WTC11 (cell line): ENCODE data around the gene MTLN. TPM values are rescaled to one million over a fixed set of nuclear protein-coding genes. Genes with fewer than 3 reads are reported as not detected.

Experiments
- ATAC-seq: fragments of 200-7000 bp; cut with Tn5 transposase; 2 replicates; pipeline ENCODE4 v1.10.0; 2021; ENCODE audit warnings: mild to moderate bottlenecking, moderate library complexity
- CTCF ChIA-PET: fragments of 300-600 bp; sonication (Branson Sonifier 250); formaldehyde crosslinking; loops from one replicate; lab custom pipeline; 2021; ENCODE audit warnings: antibody characterized with exemption; lab: Charles Lee
- POLR2A ChIA-PET: fragments of 350-600 bp; sonication (Branson Sonifier 250); formaldehyde crosslinking; loops from one replicate; lab custom pipeline; 2021; ENCODE audit warnings: antibody characterized with exemption; lab: Charles Lee
- DNase-seq: peaks from one replicate; pipeline ENCODE4 v3.0.0; 2021; ENCODE audit warnings: low spot score
- H3K27ac Mint-ChIP-seq: 2 replicates; pipeline ENCODE4 v1.8.0; 2021; ENCODE audit warnings: mixed read lengths
- H3K27me3 Mint-ChIP-seq: 2 replicates; pipeline ENCODE4 v1.8.0; 2021; ENCODE audit warnings: low read depth, mild to moderate bottlenecking, moderate library complexity, mixed read lengths
- H3K36me3 Mint-ChIP-seq: 2 replicates; pipeline ENCODE4 v1.8.0; 2021; ENCODE audit warnings: mixed read lengths
- H3K4me1 Mint-ChIP-seq: 2 replicates; pipeline ENCODE4 v1.8.0; 2022; ENCODE audit warnings: mixed read lengths
- H3K4me3 Mint-ChIP-seq: 2 replicates; pipeline ENCODE4 v1.8.0; 2021; ENCODE audit warnings: mild to moderate bottlenecking, moderate library complexity, mixed read lengths
- H3K9me3 Mint-ChIP-seq: 2 replicates; pipeline ENCODE4 v1.8.0; 2021; ENCODE audit warnings: mixed read lengths
- CBFB ChIP-seq: sonication (generic); formaldehyde crosslinking; IDR thresholded peaks from 2 replicates; pipeline ENCODE4 v1.8.1; 2022; ENCODE audit warnings: mild to moderate bottlenecking, low read depth, missing genetic modification reagents
- ELF4 ChIP-seq: sonication (generic); formaldehyde crosslinking; IDR thresholded peaks from 2 replicates; pipeline ENCODE4 v1.8.1; 2022; ENCODE audit warnings: low read depth, mild to moderate bottlenecking, moderate library complexity, missing genetic modification reagents
- ETV6 ChIP-seq: sonication (generic); formaldehyde crosslinking; IDR thresholded peaks from 2 replicates; pipeline ENCODE4 v1.8.1; 2022; ENCODE audit warnings: mild to moderate bottlenecking, missing genetic modification reagents
- GTF2I ChIP-seq: fragments of 250-450 bp; sonication (Bioruptor Pico); conservative IDR thresholded peaks from 2 replicates; pipeline ENCODE4 v1.4.0; 2021; ENCODE audit warnings: mild to moderate bottlenecking
- HMGA2 ChIP-seq: fragments of 250-450 bp; sonication (Bioruptor Pico); IDR thresholded peaks from 2 replicates; pipeline ENCODE4 v1.4.0; 2021; ENCODE audit warnings: mild to moderate bottlenecking, moderate library complexity
- IRF2 ChIP-seq: sonication (generic); formaldehyde crosslinking; IDR thresholded peaks from 2 replicates; pipeline ENCODE4 v1.8.0; 2022; ENCODE audit warnings: low read depth, missing genetic modification reagents, borderline replicate concordance
- NFATC4 ChIP-seq: fragments of 250-450 bp; sonication (Bioruptor Pico); IDR thresholded peaks from 2 replicates; pipeline ENCODE4 v1.9.0; 2021; ENCODE audit warnings: mild to moderate bottlenecking
- NR1H2 ChIP-seq: sonication (generic); formaldehyde crosslinking; IDR thresholded peaks from 2 replicates; pipeline ENCODE4 v1.9.0; 2021; ENCODE audit warnings: mild to moderate bottlenecking, moderate library complexity, missing genetic modification reagents
- RELA ChIP-seq: sonication (generic); formaldehyde crosslinking; IDR thresholded peaks from 2 replicates; pipeline ENCODE4 v1.8.1; 2022; ENCODE audit warnings: missing genetic modification reagents, mild to moderate bottlenecking, borderline replicate concordance
- SP1 ChIP-seq: sonication (generic); formaldehyde crosslinking; conservative IDR thresholded peaks from 2 replicates; pipeline ENCODE4 v1.8.1; 2022; ENCODE audit warnings: missing genetic modification reagents
- TEAD4 ChIP-seq: sonication (generic); formaldehyde crosslinking; IDR thresholded peaks from 2 replicates; pipeline ENCODE4 v1.8.0; 2022; ENCODE audit warnings: mild to moderate bottlenecking, missing genetic modification reagents
- TP53 ChIP-seq: sonication (generic); formaldehyde crosslinking; IDR thresholded peaks from 2 replicates; pipeline ENCODE4 v1.8.1; 2023; ENCODE audit warnings: mild to moderate bottlenecking, missing genetic modification reagents
- ZBTB21 ChIP-seq: sonication (generic); formaldehyde crosslinking; IDR thresholded peaks from 2 replicates; pipeline ENCODE4 v1.8.1; 2023; ENCODE audit warnings: mild to moderate bottlenecking, missing genetic modification reagents, borderline replicate concordance
- ZNF671 ChIP-seq: fragments of 250-450 bp; sonication (Bioruptor Pico); IDR thresholded peaks from 2 replicates; pipeline ENCODE4 v1.8.0; 2021; ENCODE audit warnings: mild to moderate bottlenecking
- total RNA-seq: library from RNA; stranded (reverse); gene quantifications from 3 replicates; pipeline ENCODE4 v1.2.3, GENCODE V29; 2021
- TF ChIP-seq, protein P1 (sequence below): fragments of 250-450 bp; sonication (Bioruptor Pico); IDR thresholded peaks from 2 replicates; pipeline ENCODE4 v1.9.0; 2021; ENCODE audit warnings: mild to moderate bottlenecking
- TF ChIP-seq, protein P2 (sequence below): fragments of 250-450 bp; sonication (Bioruptor Pico); IDR thresholded peaks from 2 replicates; pipeline ENCODE4 v1.8.0; 2021; ENCODE audit warnings: mild to moderate bottlenecking
- TF ChIP-seq, protein P3 (sequence below): sonication (generic); formaldehyde crosslinking; IDR thresholded peaks from 2 replicates; pipeline ENCODE4 v1.8.1; 2022; ENCODE audit warnings: mild to moderate bottlenecking, missing genetic modification reagents, moderate library complexity, borderline replicate concordance
- TF ChIP-seq, protein P4 (sequence below): sonication (generic); formaldehyde crosslinking; IDR thresholded peaks from 2 replicates; pipeline ENCODE4 v1.8.0; 2022; ENCODE audit warnings: mild to moderate bottlenecking, missing genetic modification reagents
- TF ChIP-seq, protein P5 (sequence below): sonication (generic); formaldehyde crosslinking; IDR thresholded peaks from 2 replicates; pipeline ENCODE4 v1.8.1; 2023; ENCODE audit warnings: mild to moderate bottlenecking, missing genetic modification reagents, moderate library complexity
- TF ChIP-seq, protein P6 (sequence below): sonication (generic); formaldehyde crosslinking; conservative IDR thresholded peaks from 2 replicates; pipeline ENCODE4 v1.8.1; 2022; ENCODE audit warnings: mild to moderate bottlenecking, missing genetic modification reagents
- TF ChIP-seq, protein P7 (sequence below): sonication (generic); formaldehyde crosslinking; IDR thresholded peaks from 2 replicates; pipeline ENCODE4 v1.8.1; 2023; ENCODE audit warnings: mild to moderate bottlenecking, missing genetic modification reagents, moderate library complexity

MTLN gene
- total RNA-seq, 1 experiment from 2014 or later: 42.2 TPM

DNA sequence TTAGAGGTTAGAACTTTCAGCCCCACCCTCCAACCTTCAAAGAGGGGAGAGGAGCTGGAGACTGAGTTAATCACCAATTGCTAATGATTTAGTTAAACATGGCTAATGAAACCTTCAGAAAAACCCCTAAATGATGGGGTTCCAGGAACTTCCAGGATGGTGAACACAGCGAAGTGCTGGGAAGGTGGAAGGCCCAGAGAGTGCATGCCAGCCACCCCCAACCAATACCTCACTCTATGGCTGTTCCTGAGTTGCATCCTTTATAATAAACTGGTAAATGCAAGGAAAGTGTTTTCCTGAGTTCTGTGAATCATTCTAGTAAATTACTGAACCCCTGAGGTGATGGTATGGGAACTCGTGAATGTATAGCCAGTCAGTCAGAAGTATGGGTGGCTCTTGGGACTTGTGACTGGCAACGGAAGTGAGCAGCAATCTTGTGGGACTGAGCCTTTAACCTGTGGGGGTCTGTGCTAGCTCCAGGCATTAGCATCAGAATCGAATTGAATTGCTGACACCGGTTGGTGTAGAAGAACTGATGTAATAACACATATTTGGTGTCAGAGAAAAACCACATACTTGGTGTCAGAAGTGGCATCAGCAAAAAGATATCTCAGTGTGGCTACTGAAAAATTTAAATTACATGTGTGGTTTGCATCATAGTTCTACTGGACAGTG, 44.9 kb downstream of the MTLN start:
- H3K27ac Mint-ChIP-seq: no peak overlapping the region; the same call in 1 of the 2 replicates
- H3K4me1 Mint-ChIP-seq: peaks cover 20% of the 10 kb centered on the region
- TF ChIP-seq HMGA2 (CRISPR knock-in tag): no peak
- TF ChIP-seq NR1H2 (CRISPR knock-in tag): no peak
- TF ChIP-seq ZNF671 (CRISPR knock-in tag): no peak
- no peak for TF ChIP-seq NFATC4 (CRISPR knock-in tag)
- no peak for TF ChIP-seq ETV6
- 0 out of 2 replicates have a peak, but pooled peaks have one; percentile 31 for TF ChIP-seq ZBTB21 (CRISPR knock-in tag)
- TF ChIP-seq, protein P1, sequence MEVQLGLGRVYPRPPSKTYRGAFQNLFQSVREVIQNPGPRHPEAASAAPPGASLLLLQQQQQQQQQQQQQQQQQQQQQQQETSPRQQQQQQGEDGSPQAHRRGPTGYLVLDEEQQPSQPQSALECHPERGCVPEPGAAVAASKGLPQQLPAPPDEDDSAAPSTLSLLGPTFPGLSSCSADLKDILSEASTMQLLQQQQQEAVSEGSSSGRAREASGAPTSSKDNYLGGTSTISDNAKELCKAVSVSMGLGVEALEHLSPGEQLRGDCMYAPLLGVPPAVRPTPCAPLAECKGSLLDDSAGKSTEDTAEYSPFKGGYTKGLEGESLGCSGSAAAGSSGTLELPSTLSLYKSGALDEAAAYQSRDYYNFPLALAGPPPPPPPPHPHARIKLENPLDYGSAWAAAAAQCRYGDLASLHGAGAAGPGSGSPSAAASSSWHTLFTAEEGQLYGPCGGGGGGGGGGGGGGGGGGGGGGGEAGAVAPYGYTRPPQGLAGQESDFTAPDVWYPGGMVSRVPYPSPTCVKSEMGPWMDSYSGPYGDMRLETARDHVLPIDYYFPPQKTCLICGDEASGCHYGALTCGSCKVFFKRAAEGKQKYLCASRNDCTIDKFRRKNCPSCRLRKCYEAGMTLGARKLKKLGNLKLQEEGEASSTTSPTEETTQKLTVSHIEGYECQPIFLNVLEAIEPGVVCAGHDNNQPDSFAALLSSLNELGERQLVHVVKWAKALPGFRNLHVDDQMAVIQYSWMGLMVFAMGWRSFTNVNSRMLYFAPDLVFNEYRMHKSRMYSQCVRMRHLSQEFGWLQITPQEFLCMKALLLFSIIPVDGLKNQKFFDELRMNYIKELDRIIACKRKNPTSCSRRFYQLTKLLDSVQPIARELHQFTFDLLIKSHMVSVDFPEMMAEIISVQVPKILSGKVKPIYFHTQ (CRISPR knock-in tag): no peak
- TF ChIP-seq, all 79 proteins: peak for 1
- no peak overlapping the region for H3K4me3 Mint-ChIP-seq
- no peaks in the 10 kb centered on the region for H3K36me3 Mint-ChIP-seq
- CTCF ChIA-PET: interaction anchor here (1.1 to 3.4 kb wide), 3 partner anchors 10 to 51 kb away, joined by 3 to 17 read pairs (median 15); partner anchors contain the start of gene MALL
- H3K27me3 Mint-ChIP-seq: no peaks in the 10 kb centered on the region
- DNase-seq: peak; percentile 21
- POLR2A ChIA-PET: no interaction called here
- H3K9me3 Mint-ChIP-seq: no peaks in the 10 kb centered on the region
- ATAC-seq: peak; percentile 92

DNA sequence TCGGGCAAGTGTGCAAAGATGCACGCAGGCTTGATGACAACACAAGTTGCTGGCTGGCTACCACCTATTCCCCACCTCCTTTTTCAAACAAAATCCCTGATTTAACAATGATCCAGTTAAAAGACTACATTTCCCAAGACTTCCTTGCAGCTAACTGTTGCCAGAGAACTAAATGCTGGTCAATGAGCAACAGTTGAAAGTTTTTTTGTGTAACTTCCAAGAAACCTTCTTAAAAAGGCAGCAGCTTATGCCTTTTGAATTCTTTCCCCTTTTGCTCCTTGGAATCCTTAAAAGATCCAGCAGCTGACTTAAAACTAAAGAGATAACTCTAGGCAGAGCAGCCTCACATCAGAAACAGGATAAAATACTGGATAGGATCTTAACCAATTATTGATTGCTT, 46.1 kb downstream of the MTLN start:
- no peaks in the 10 kb centered on the region for H3K36me3 Mint-ChIP-seq
- H3K9me3 Mint-ChIP-seq: no peaks in the 10 kb centered on the region
- ChIA-PET POLR2A (no interaction called here), CTCF (interaction anchor here (3.3 to 3.4 kb wide), 2 partner anchors 9 to 50 kb away, joined by 15 to 17 read pairs; partner anchors contain the start of gene MALL)
- H3K4me1 Mint-ChIP-seq: peaks cover 20% of the 10 kb centered on the region
- DNase-seq (no peak), ATAC-seq (no peak)
- no peak overlapping the region for H3K27ac Mint-ChIP-seq
- no peaks in the 10 kb centered on the region for H3K27me3 Mint-ChIP-seq
- H3K4me3 Mint-ChIP-seq: no peak overlapping the region
- TF ChIP-seq CBFB (CRISPR knock-in tag) (no peak), TP53 (CRISPR knock-in tag) (no peak), RELA (CRISPR knock-in tag) (no peak), GTF2I (CRISPR knock-in tag) (no peak), IRF2 (CRISPR knock-in tag) (no peak), ELF4 (CRISPR knock-in tag) (no peak), ZNF671 (CRISPR knock-in tag) (no peak), SP1 (no peak), TEAD4 (CRISPR knock-in tag) (no peak), NR1H2 (CRISPR knock-in tag) (no peak)
- TF ChIP-seq, protein P2, sequence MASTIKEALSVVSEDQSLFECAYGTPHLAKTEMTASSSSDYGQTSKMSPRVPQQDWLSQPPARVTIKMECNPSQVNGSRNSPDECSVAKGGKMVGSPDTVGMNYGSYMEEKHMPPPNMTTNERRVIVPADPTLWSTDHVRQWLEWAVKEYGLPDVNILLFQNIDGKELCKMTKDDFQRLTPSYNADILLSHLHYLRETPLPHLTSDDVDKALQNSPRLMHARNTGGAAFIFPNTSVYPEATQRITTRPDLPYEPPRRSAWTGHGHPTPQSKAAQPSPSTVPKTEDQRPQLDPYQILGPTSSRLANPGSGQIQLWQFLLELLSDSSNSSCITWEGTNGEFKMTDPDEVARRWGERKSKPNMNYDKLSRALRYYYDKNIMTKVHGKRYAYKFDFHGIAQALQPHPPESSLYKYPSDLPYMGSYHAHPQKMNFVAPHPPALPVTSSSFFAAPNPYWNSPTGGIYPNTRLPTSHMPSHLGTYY (CRISPR knock-in tag): no peak
- TF ChIP-seq, protein P3, sequence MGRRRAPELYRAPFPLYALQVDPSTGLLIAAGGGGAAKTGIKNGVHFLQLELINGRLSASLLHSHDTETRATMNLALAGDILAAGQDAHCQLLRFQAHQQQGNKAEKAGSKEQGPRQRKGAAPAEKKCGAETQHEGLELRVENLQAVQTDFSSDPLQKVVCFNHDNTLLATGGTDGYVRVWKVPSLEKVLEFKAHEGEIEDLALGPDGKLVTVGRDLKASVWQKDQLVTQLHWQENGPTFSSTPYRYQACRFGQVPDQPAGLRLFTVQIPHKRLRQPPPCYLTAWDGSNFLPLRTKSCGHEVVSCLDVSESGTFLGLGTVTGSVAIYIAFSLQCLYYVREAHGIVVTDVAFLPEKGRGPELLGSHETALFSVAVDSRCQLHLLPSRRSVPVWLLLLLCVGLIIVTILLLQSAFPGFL (CRISPR knock-in tag): no peak
- TF ChIP-seq, protein P4, sequence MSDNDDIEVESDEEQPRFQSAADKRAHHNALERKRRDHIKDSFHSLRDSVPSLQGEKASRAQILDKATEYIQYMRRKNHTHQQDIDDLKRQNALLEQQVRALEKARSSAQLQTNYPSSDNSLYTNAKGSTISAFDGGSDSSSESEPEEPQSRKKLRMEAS (CRISPR knock-in tag): no peak
- TF ChIP-seq, protein P5, sequence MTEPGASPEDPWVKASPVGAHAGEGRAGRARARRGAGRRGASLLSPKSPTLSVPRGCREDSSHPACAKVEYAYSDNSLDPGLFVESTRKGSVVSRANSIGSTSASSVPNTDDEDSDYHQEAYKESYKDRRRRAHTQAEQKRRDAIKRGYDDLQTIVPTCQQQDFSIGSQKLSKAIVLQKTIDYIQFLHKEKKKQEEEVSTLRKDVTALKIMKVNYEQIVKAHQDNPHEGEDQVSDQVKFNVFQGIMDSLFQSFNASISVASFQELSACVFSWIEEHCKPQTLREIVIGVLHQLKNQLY (CRISPR knock-in tag): no peak
- TF ChIP-seq, protein P6, sequence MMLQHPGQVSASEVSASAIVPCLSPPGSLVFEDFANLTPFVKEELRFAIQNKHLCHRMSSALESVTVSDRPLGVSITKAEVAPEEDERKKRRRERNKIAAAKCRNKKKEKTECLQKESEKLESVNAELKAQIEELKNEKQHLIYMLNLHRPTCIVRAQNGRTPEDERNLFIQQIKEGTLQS (CRISPR knock-in tag): no peak
- TF ChIP-seq, protein P7, sequence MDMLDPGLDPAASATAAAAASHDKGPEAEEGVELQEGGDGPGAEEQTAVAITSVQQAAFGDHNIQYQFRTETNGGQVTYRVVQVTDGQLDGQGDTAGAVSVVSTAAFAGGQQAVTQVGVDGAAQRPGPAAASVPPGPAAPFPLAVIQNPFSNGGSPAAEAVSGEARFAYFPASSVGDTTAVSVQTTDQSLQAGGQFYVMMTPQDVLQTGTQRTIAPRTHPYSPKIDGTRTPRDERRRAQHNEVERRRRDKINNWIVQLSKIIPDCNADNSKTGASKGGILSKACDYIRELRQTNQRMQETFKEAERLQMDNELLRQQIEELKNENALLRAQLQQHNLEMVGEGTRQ (CRISPR knock-in tag): no peak
